Measurements from ENCODE around the gene U2AF1. TPM values are rescaled to one million over a fixed set of nuclear protein-coding genes. Genes with fewer than 3 reads are reported as not detected.
"Not testable (repeated sequence)": the region's sequence is repeated elsewhere in the genome, so short reads cannot be mapped to it uniquely, and the experiment has no call there.

U2AF1 gene
- total RNA-seq = 10 to 100 TPM; 21.9 to 31.3 TPM

- peak; percentile 64 for DNase-seq
- intact Hi-C loops (cut with micrococcal nuclease); H3K27ac Mint-ChIP-seq; CTCF ChIA-PET; POLR2A ChIA-PET; H3K36me3 Mint-ChIP-seq (ENCODE audit: low read depth); H3K4me1 Mint-ChIP-seq (ENCODE audit: low read depth); H3K27me3 Mint-ChIP-seq; H3K9me3 Mint-ChIP-seq: not testable (repeated sequence)
- H3K4me3 Mint-ChIP-seq = peak within 1 kb of the TSS; percentile 43
- peak; percentile 85 for ATAC-seq
Measured at GRCh38 chr21:43106965-43107793, at the start of gene U2AF1. U2AF1 (minus strand) TSS chr21:43107570; CDS start chr21:43107494, 76 bp downstream.

- POLR2A ChIA-PET; H3K4me3 Mint-ChIP-seq; H3K27me3 Mint-ChIP-seq; H3K27ac Mint-ChIP-seq; intact Hi-C loops (cut with micrococcal nuclease); H3K9me3 Mint-ChIP-seq; H3K36me3 Mint-ChIP-seq (ENCODE audit: low read depth); DNase-seq; H3K4me1 Mint-ChIP-seq (ENCODE audit: low read depth); CTCF ChIA-PET: not testable (repeated sequence)
- peak; percentile 24 for ATAC-seq
Measured at GRCh38 chr21:43153601-43154000, 46.2 kb upstream of the U2AF1 start.

GRCh38 chr21:43149344-43149743 lies 42.0 kb upstream of the U2AF1 start:
- intact Hi-C loops (cut with micrococcal nuclease); H3K9me3 Mint-ChIP-seq; ATAC-seq; H3K4me1 Mint-ChIP-seq (ENCODE audit: low read depth); H3K36me3 Mint-ChIP-seq (ENCODE audit: low read depth); H3K27me3 Mint-ChIP-seq; POLR2A ChIA-PET; H3K4me3 Mint-ChIP-seq; DNase-seq; CTCF ChIA-PET; H3K27ac Mint-ChIP-seq: not testable (repeated sequence)

DNA sequence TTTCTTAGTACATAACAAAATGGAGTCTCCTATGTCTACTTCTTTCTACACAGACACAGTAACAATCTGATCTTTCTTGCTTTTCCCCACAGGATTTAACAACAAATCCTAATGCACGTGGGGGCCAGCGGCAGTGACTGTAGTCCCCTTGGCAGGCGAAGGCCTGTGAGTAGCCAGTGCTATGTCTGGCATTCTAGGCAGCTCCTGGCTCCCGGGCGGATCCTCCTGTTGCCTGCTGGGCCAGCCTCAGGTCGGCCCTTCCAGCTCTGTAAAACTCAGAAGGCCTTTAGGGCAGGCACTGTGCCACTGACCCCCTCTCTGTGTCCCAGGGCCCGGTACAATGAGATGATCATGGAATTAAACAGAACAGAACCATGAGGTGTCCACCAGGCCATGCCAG lies 40.6 kb upstream of the U2AF1 start:
- H3K9me3 Mint-ChIP-seq; H3K27ac Mint-ChIP-seq; H3K27me3 Mint-ChIP-seq; intact Hi-C loops (cut with micrococcal nuclease); DNase-seq; ATAC-seq; CTCF ChIA-PET; H3K4me1 Mint-ChIP-seq (ENCODE audit: low read depth); POLR2A ChIA-PET; H3K36me3 Mint-ChIP-seq (ENCODE audit: low read depth); H3K4me3 Mint-ChIP-seq: not testable (repeated sequence)

GRCh38 chr21:43146637-43147036 lies 39.3 kb upstream of the U2AF1 start:
- intact Hi-C loops (cut with micrococcal nuclease); CTCF ChIA-PET; ATAC-seq; H3K9me3 Mint-ChIP-seq; H3K4me1 Mint-ChIP-seq (ENCODE audit: low read depth); H3K27ac Mint-ChIP-seq; H3K4me3 Mint-ChIP-seq; DNase-seq; H3K27me3 Mint-ChIP-seq; POLR2A ChIA-PET; H3K36me3 Mint-ChIP-seq (ENCODE audit: low read depth): not testable (repeated sequence)

GRCh38 chr21:43141407-43141806 lies 34.0 kb upstream of the U2AF1 start:
- H3K4me3 Mint-ChIP-seq; H3K27ac Mint-ChIP-seq; DNase-seq; ATAC-seq; CTCF ChIA-PET; H3K36me3 Mint-ChIP-seq (ENCODE audit: low read depth); H3K4me1 Mint-ChIP-seq (ENCODE audit: low read depth); H3K27me3 Mint-ChIP-seq; POLR2A ChIA-PET; H3K9me3 Mint-ChIP-seq; intact Hi-C loops (cut with micrococcal nuclease): not testable (repeated sequence)

DNA sequence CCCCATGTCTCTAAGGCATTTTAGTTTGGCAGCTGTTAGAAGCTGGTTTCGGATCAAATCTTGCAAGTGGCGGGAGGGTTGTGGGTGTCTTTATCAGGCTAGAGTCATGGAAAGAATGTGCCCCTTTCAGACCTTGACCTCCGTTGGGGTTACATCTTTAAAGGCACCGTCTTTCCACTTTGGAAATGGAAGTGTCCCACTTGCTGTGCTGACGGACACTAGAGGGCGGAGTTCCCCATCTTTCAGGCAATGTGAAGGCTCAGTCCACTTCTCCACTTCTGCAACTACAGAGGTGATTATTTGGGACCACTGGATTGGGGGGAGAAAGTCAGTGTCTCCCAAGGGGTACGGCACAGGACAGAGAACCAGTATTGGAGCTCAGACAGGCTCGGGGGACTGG lies 31.6 kb upstream of the U2AF1 start:
- DNase-seq; H3K4me1 Mint-ChIP-seq (ENCODE audit: low read depth); CTCF ChIA-PET; H3K4me3 Mint-ChIP-seq; H3K36me3 Mint-ChIP-seq (ENCODE audit: low read depth); H3K9me3 Mint-ChIP-seq; intact Hi-C loops (cut with micrococcal nuclease); H3K27ac Mint-ChIP-seq; H3K27me3 Mint-ChIP-seq; POLR2A ChIA-PET: not testable (repeated sequence)
- peak; percentile 47 for ATAC-seq

- H3K36me3 Mint-ChIP-seq (ENCODE audit: low read depth); H3K4me1 Mint-ChIP-seq (ENCODE audit: low read depth); POLR2A ChIA-PET; CTCF ChIA-PET; H3K27me3 Mint-ChIP-seq; H3K27ac Mint-ChIP-seq; DNase-seq; ATAC-seq; intact Hi-C loops (cut with micrococcal nuclease); H3K9me3 Mint-ChIP-seq; H3K4me3 Mint-ChIP-seq: not testable (repeated sequence)
Measured at GRCh38 chr21:43134520-43134919, 27.1 kb upstream of the U2AF1 start.

GRCh38 chr21:43130094-43130493 lies 22.7 kb upstream of the U2AF1 start:
- H3K27ac Mint-ChIP-seq; H3K27me3 Mint-ChIP-seq; POLR2A ChIA-PET; CTCF ChIA-PET; ATAC-seq; H3K9me3 Mint-ChIP-seq; H3K4me3 Mint-ChIP-seq; intact Hi-C loops (cut with micrococcal nuclease); DNase-seq; H3K36me3 Mint-ChIP-seq (ENCODE audit: low read depth); H3K4me1 Mint-ChIP-seq (ENCODE audit: low read depth): not testable (repeated sequence)

DNA sequence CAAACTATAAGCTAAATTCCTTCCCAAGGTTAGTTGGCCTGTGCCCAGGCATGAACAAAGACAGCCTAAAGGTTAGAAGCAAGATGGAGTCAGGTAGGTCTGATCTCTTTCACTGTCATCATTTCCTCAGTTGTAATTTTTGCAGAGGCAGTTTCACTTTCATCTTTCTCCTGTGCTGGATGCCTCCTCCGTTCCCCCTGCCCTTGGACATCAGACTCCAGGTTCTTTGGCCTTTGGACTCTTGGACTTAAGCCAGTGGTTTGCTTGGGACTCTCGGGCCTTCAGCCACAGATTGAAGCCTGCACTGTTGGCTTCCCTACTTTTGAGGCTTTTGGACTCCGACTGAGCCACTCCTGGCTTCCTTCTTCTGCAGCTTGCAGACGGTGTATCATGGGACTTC lies 8.6 kb upstream of the U2AF1 start:
- CTCF ChIA-PET; H3K36me3 Mint-ChIP-seq (ENCODE audit: low read depth): not testable (repeated sequence)

DNA sequence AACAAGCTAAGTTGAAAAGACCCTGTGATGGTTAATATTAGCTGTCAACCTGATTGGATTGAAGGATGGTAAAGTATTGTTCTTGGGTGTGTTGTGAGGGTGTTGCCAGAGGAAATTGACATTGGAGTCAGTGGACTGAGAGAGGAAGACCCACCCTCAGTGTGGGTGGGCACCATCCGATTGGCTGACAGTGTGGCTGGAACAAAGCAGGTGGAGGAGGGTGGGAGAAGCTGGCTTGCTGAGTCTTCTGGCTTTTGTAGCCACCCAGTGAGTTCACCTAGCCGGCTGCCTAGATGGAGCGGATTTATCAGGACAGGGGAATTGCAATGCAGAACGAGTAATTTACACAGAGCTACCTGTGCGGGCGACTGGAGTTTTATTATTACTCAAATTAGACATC lies 7.1 kb upstream of the U2AF1 start:
- POLR2A ChIA-PET; H3K27me3 Mint-ChIP-seq; H3K9me3 Mint-ChIP-seq; ATAC-seq; H3K4me1 Mint-ChIP-seq (ENCODE audit: low read depth); H3K27ac Mint-ChIP-seq; H3K36me3 Mint-ChIP-seq (ENCODE audit: low read depth); CTCF ChIA-PET; intact Hi-C loops (cut with micrococcal nuclease); DNase-seq; H3K4me3 Mint-ChIP-seq: not testable (repeated sequence)

More for the DNA sequence above, 8.6 kb upstream of the U2AF1 start:
- DNase-seq; POLR2A ChIA-PET; H3K27me3 Mint-ChIP-seq; H3K27ac Mint-ChIP-seq; H3K9me3 Mint-ChIP-seq; H3K4me1 Mint-ChIP-seq (ENCODE audit: low read depth); intact Hi-C loops (cut with micrococcal nuclease); H3K4me3 Mint-ChIP-seq; ATAC-seq: not testable (repeated sequence)

GRCh38 chr21:43109006-43109405 lies 1.6 kb upstream of the U2AF1 start:
- H3K4me1 Mint-ChIP-seq (ENCODE audit: low read depth); POLR2A ChIA-PET; intact Hi-C loops (cut with micrococcal nuclease); CTCF ChIA-PET; H3K4me3 Mint-ChIP-seq; H3K27ac Mint-ChIP-seq; H3K9me3 Mint-ChIP-seq; H3K27me3 Mint-ChIP-seq; H3K36me3 Mint-ChIP-seq (ENCODE audit: low read depth); DNase-seq: not testable (repeated sequence)
- peak; percentile 46 for ATAC-seq
